K562 (cell line): ENCODE measurements around the gene AIG1. TPM values are rescaled to one million over a fixed set of nuclear protein-coding genes. Genes with fewer than 3 reads are reported as not detected.

Source experiments
- ASH1L ChIP-seq: fragments of 450-650 bp; IDR thresholded peaks from 2 replicates; pipeline ENCODE4 v1.6.1; 2018; ENCODE audit warnings: borderline replicate concordance, mild to moderate bottlenecking, low read depth; ENCODE audit not compliant: partially characterized antibody
- CREB1 ChIP-seq, 2 experiments: sonication (generic) in 1 of 2; formaldehyde crosslinking in 1 of 2; IDR thresholded peaks; 2 replicates each; pipeline versions ENCODE4 v1.6.1 to v1.8.0; 2012 to 2022; ENCODE audit warnings: inconsistent platforms in 1 of 2, mild to moderate bottlenecking in 1 of 2, missing genetic modification reagents in 1 of 2, moderate library complexity in 1 of 2
- GABPB1 ChIP-seq: sonication (generic); formaldehyde crosslinking; IDR thresholded peaks from 2 replicates; pipeline ENCODE4 v1.8.0; 2022; ENCODE audit warnings: mild to moderate bottlenecking, missing genetic modification reagents
- HDAC1 ChIP-seq, 2 experiments: fragments of 450-650 bp; IDR thresholded peaks; 2 replicates each; pipeline ENCODE4 v1.6.1; 2016 to 2017; ENCODE audit warnings: inconsistent platforms in 1 of 2, mild to moderate bottlenecking in 1 of 2, moderate library complexity in 1 of 2
- NCOR1 ChIP-seq: fragments of 450-650 bp; IDR thresholded peaks from 2 replicates; pipeline ENCODE4 v1.6.1; 2016; ENCODE audit warnings: mild to moderate bottlenecking, moderate library complexity
- PATZ1 ChIP-seq: fragments of 250-450 bp; sonication (Bioruptor Pico); IDR thresholded peaks from 2 replicates; pipeline ENCODE4 v1.5.0; 2020; ENCODE audit warnings: mild to moderate bottlenecking, borderline replicate concordance
- POLR2B ChIP-seq: fragments of 450-650 bp; IDR thresholded peaks from 2 replicates; pipeline ENCODE4 v1.6.1; 2018; ENCODE audit warnings: low read depth; ENCODE audit not compliant: partially characterized antibody
- TAF1 ChIP-seq: IDR thresholded peaks from 2 replicates; pipeline ENCODE4 v1.6.1; 2011; ENCODE audit warnings: mild to moderate bottlenecking, low read length, moderate library complexity; ENCODE audit not compliant: insufficient read depth, control insufficient read depth, severe bottlenecking; ENCODE audit errors: extremely low read depth
- ZNF655 ChIP-seq: fragments of 250-450 bp; sonication (Bioruptor Pico); IDR thresholded peaks from 2 replicates; pipeline ENCODE4 v1.5.0; 2021
- ZNF668 ChIP-seq: fragments of 250-450 bp; sonication (Bioruptor Pico); IDR thresholded peaks from 2 replicates; pipeline ENCODE4 v1.8.0; 2022; ENCODE audit warnings: mild to moderate bottlenecking, inconsistent platforms
- polyA plus RNA-seq, 8 experiments: library from polyadenylated mRNA; depleted of rRNA in 4 of 8; stranded (reverse) in 5 of 8; unstranded in 3 of 8; fragments of >200 nt; fragmentation: Nextera tagmentation in 2 of 8; fragmentation: Illumina TruSeq in 1 of 8; extraction: Ambion mirVana in 2 of 8; extraction: Trizol in 1 of 8; gene quantifications; 2 replicates each; pipeline versions ENCODE4 v1.2.1 to v1.2.3, GENCODE V29; 2011 to 2014; ENCODE audit warnings: inconsistent platforms in 1 of 8, missing spikeins in 1 of 8
- total RNA-seq, 7 experiments: library from RNA; depleted of rRNA in 6 of 7; stranded (reverse); fragments of >200 nt in 6 of 7; fragmentation: Illumina TruSeq in 2 of 7; extraction: Trizol in 2 of 7; gene quantifications; 2 replicates each; pipeline versions ENCODE4 v1.2.1 to v1.2.3, GENCODE V29; 2011 to 2021; ENCODE audit warnings: low replicate concordance in 1 of 7

Gene AIG1
- total and polyA plus RNA-seq, 9 of the 15 experiments (the other 6 are each of a cell fraction or from before 2014, with no cell fraction given) = 74.8 to 333 (median 127) TPM

GRCh38 chr6:143165315-143165855, 104.7 kb downstream of the AIG1 start (continued):
- TF ChIP-seq POLR2B = peak; percentile 15
- TF ChIP-seq NCOR1 = no peak
- no peak for TF ChIP-seq PATZ1
- TF ChIP-seq ASH1L = no peak
- 0 out of 2 replicates have a peak, but pooled peaks have one; percentile 48 for TF ChIP-seq ZNF668 (CRISPR knock-in tag)
- peak in 1 of 2 experiments; percentile 47; a peak in 2 of 4 replicates for TF ChIP-seq HDAC1 (IDR thresholded peaks at IDR 0.05)
- TF ChIP-seq GABPB1 (CRISPR knock-in tag) = 0 out of 2 replicates have a peak, but pooled peaks have one; percentile 31
- no peak for TF ChIP-seq CREB1 (IDR thresholded peaks at IDR 0.05)
- TF ChIP-seq CREB1 (CRISPR knock-in tag; IDR thresholded peaks at IDR 0.05) = peak; percentile 39; the same call in 1 of the 2 replicates
- TF ChIP-seq ZNF655 (CRISPR knock-in tag) = no peak
- peak; percentile 27 for TF ChIP-seq TAF1
